C4-2B (cell line): ENCODE measurements around the gene LSM11.

Experiments
- ZFX ChIP-seq: fragments of 450-650 bp; IDR thresholded peaks from 2 replicates; pipeline ENCODE4 v1.6.1; 2017
- TF ChIP-seq, protein P1 (sequence below): fragments of 450-650 bp; conservative IDR thresholded peaks from 2 replicates; pipeline ENCODE4 v1.5.1; 2017; ENCODE audit warnings: mild to moderate bottlenecking

GRCh38 chr5:157710431-157710830 lies 33.1 kb upstream of the LSM11 start:
- TF ChIP-seq, protein P1, sequence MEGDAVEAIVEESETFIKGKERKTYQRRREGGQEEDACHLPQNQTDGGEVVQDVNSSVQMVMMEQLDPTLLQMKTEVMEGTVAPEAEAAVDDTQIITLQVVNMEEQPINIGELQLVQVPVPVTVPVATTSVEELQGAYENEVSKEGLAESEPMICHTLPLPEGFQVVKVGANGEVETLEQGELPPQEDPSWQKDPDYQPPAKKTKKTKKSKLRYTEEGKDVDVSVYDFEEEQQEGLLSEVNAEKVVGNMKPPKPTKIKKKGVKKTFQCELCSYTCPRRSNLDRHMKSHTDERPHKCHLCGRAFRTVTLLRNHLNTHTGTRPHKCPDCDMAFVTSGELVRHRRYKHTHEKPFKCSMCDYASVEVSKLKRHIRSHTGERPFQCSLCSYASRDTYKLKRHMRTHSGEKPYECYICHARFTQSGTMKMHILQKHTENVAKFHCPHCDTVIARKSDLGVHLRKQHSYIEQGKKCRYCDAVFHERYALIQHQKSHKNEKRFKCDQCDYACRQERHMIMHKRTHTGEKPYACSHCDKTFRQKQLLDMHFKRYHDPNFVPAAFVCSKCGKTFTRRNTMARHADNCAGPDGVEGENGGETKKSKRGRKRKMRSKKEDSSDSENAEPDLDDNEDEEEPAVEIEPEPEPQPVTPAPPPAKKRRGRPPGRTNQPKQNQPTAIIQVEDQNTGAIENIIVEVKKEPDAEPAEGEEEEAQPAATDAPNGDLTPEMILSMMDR: no peak
- no peak for TF ChIP-seq ZFX
